ENCODE measurements around the gene RBM19. TPM values are rescaled to one million over a fixed set of nuclear protein-coding genes. Genes with fewer than 3 reads are reported as not detected.

The RBM19 gene
- total RNA-seq, 1 donor from 2014 or later, result 15.7 TPM

GRCh38 chr12:113874326-113874725, 91.8 kb downstream of the RBM19 start:
- no peak for DNase-seq (ENCODE audit: low spot score)
- intact Hi-C loops (cut with DNase I), result no loop called here

- DNase-seq (ENCODE audit: low spot score), result no peak
- intact Hi-C loops (cut with DNase I), result no loop called here
Measured at GRCh38 chr12:113873740-113874139, 92.4 kb downstream of the RBM19 start.

- intact Hi-C loops (cut with DNase I), result no loop called here
- DNase-seq (ENCODE audit: low spot score), result no peak
Measured at GRCh38 chr12:113870890-113871289, 95.2 kb downstream of the RBM19 start.

GRCh38 chr12:113870035-113870434, 96.1 kb downstream of the RBM19 start:
- intact Hi-C loops (cut with DNase I), result no loop called here
- DNase-seq (ENCODE audit: low spot score), result no peak

- DNase-seq (ENCODE audit: low spot score), result no peak
- intact Hi-C loops (cut with DNase I), result no loop called here
Measured at GRCh38 chr12:113868365-113868764, 97.8 kb downstream of the RBM19 start.

- intact Hi-C loops (cut with DNase I), result no loop called here
- no peak for DNase-seq (ENCODE audit: low spot score)
Measured at GRCh38 chr12:113867258-113867657, 98.9 kb downstream of the RBM19 start.

GRCh38 chr12:113866496-113866895, 99.6 kb downstream of the RBM19 start:
- DNase-seq (ENCODE audit: low spot score), result no peak
- intact Hi-C loops (cut with DNase I), result no loop called here

GRCh38 chr12:113863455-113863845, 102.7 kb downstream of the RBM19 start:
- intact Hi-C loops (cut with DNase I), result no loop called here
- no peak for DNase-seq (ENCODE audit: low spot score)

GRCh38 chr12:113862590-113863454, 103.3 kb downstream of the RBM19 start:
- intact Hi-C loops (cut with DNase I), result no loop called here
- no peak for DNase-seq (ENCODE audit: low spot score)

GRCh38 chr12:113861708-113862312, 104.3 kb downstream of the RBM19 start:
- intact Hi-C loops (cut with DNase I), result no loop called here

GRCh38 chr12:113860950-113861349, 105.2 kb downstream of the RBM19 start:
- no peak for DNase-seq (ENCODE audit: low spot score)
- intact Hi-C loops (cut with DNase I), result no loop called here

More at GRCh38 chr12:113861708-113862312, 104.3 kb downstream of the RBM19 start:
- DNase-seq (ENCODE audit: low spot score), result no peak

GRCh38 chr12:113860059-113860820, 105.9 kb downstream of the RBM19 start:
- no peak for DNase-seq (ENCODE audit: low spot score)
- intact Hi-C loops (cut with DNase I), result no loop called here

- intact Hi-C loops (cut with DNase I), result no loop called here
- no peak for DNase-seq (ENCODE audit: low spot score)
Measured at GRCh38 chr12:113858841-113859386, 107.2 kb downstream of the RBM19 start.

GRCh38 chr12:113857371-113857770, 108.8 kb downstream of the RBM19 start:
- no peak for DNase-seq (ENCODE audit: low spot score)
- intact Hi-C loops (cut with DNase I), result no loop called here

- intact Hi-C loops (cut with DNase I), result no loop called here
- no peak for DNase-seq (ENCODE audit: low spot score)
Measured at GRCh38 chr12:113855998-113856397, 110.1 kb downstream of the RBM19 start.

GRCh38 chr12:113854385-113855142, 111.6 kb downstream of the RBM19 start:
- intact Hi-C loops (cut with DNase I), result no loop called here
- DNase-seq (ENCODE audit: low spot score), result no peak

GRCh38 chr12:113853491-113853890, 112.6 kb downstream of the RBM19 start:
- DNase-seq (ENCODE audit: low spot score), result no peak
- intact Hi-C loops (cut with DNase I), result no loop called here

GRCh38 chr12:113852695-113853490, 113.2 kb downstream of the RBM19 start:
- DNase-seq (ENCODE audit: low spot score), result no peak
- intact Hi-C loops (cut with DNase I), result no loop called here

GRCh38 chr12:113852264-113852663, 113.9 kb downstream of the RBM19 start:
- intact Hi-C loops (cut with DNase I), result no loop called here

More at GRCh38 chr12:113852264-113852663, 113.9 kb downstream of the RBM19 start:
- no peak for DNase-seq (ENCODE audit: low spot score)
